Stimulated activated memory B cell treated with anti-CD40 and anti-IgM and Interleukin-4, amounts not matched to agents 10 μg/mL and 1 μg/mL and 100 μg/mL, for 72 hours (primary cell): ENCODE results near the gene FSIP1.

ENCODE experiments used
- ATAC-seq: fragments of 150-1000 bp; cut with Tn5 transposase; 2 replicates; pipeline ENCODE4 v1.10.0; 2021
- H3K27ac Mint-ChIP-seq: one replicate; pipeline ENCODE4 v1.8.0; 2022; ENCODE audit warnings: mild to moderate bottlenecking, mixed read lengths
- H3K27me3 Mint-ChIP-seq: one replicate; pipeline ENCODE4 v1.8.0; 2022; ENCODE audit warnings: mixed read lengths
- H3K36me3 Mint-ChIP-seq: one replicate; pipeline ENCODE4 v1.8.0; 2022; ENCODE audit warnings: mixed read lengths
- H3K4me1 Mint-ChIP-seq: one replicate; pipeline ENCODE4 v1.8.0; 2022; ENCODE audit warnings: mixed read lengths
- H3K4me3 Mint-ChIP-seq: one replicate; pipeline ENCODE4 v1.8.0; 2022; ENCODE audit warnings: mild to moderate bottlenecking, moderate library complexity, mixed read lengths
- H3K9me3 Mint-ChIP-seq: one replicate; pipeline ENCODE4 v1.8.0; 2022; ENCODE audit warnings: mixed read lengths

FSIP1 gene

DNA sequence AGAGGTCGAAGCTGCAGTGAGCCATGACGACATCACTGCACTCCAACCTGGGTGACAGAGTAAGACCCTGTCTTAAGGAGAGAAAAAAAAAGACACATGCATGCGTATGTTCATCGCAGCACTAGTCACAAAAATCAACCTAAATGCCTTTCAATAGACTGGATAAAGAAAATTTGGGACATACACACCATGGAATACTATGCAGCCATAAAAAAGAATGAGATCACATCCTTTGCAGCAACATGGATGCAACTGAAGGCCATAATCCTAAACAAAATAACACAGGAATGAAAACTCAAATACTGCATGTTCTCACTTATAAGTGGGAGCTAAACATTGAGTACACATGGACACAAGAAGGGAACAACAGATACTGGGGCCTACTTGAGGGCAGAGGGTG, 53.1 kb downstream of the FSIP1 start:
- no peak overlapping the region for H3K4me3 Mint-ChIP-seq
- no peak overlapping the region for H3K27ac Mint-ChIP-seq
- H3K36me3 Mint-ChIP-seq = no peaks in the 10 kb centered on the region
- H3K4me1 Mint-ChIP-seq = no peaks in the 10 kb centered on the region
- peaks cover 39% of the 10 kb centered on the region for H3K27me3 Mint-ChIP-seq
- ATAC-seq = no peak
- H3K9me3 Mint-ChIP-seq = no peaks in the 10 kb centered on the region

DNA sequence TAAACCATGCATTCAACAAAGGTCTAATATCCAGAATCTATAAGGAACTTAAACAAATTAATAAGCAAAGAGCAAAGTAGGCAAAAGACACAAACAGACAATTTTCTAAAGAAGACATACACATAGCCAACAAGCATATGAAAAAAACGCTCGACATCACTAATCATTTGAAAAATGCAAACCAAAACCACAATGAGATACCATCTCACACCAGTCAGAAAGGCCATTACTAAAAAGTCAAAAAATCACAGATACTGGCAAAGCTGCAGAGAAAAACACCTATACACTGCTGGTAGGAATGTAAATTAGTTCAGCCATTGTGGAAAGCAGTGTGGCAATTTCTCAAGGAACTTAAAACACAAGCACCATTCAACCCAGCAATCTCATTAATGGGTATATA, 53.8 kb downstream of the FSIP1 start:
- H3K27ac Mint-ChIP-seq = no peak overlapping the region

GRCh38 chr15:39721893-39722292, 60.7 kb downstream of the FSIP1 start:
- H3K27me3 Mint-ChIP-seq = no peaks in the 10 kb centered on the region
- H3K27ac Mint-ChIP-seq = no peak overlapping the region
- H3K4me3 Mint-ChIP-seq = no peak overlapping the region
- no peaks in the 10 kb centered on the region for H3K36me3 Mint-ChIP-seq
- H3K9me3 Mint-ChIP-seq = no peaks in the 10 kb centered on the region
- no peak for ATAC-seq
- H3K4me1 Mint-ChIP-seq = no peaks in the 10 kb centered on the region

More for the DNA sequence above, 53.8 kb downstream of the FSIP1 start:
- Mint-ChIP-seq H3K9me3 (no peaks in the 10 kb centered on the region), H3K4me3 (no peak overlapping the region), H3K27me3 (peaks cover 39% of the 10 kb centered on the region), H3K4me1 (no peaks in the 10 kb centered on the region), H3K36me3 (no peaks in the 10 kb centered on the region)
- ATAC-seq = no peak

GRCh38 chr15:39720621-39721611, 61.7 kb downstream of the FSIP1 start:
- Mint-ChIP-seq H3K9me3 (no peaks in the 10 kb centered on the region), H3K4me1 (no peaks in the 10 kb centered on the region), H3K27ac (no peak overlapping the region), H3K4me3 (no peak overlapping the region), H3K36me3 (no peaks in the 10 kb centered on the region), H3K27me3 (no peaks in the 10 kb centered on the region)
- no peak for ATAC-seq

DNA sequence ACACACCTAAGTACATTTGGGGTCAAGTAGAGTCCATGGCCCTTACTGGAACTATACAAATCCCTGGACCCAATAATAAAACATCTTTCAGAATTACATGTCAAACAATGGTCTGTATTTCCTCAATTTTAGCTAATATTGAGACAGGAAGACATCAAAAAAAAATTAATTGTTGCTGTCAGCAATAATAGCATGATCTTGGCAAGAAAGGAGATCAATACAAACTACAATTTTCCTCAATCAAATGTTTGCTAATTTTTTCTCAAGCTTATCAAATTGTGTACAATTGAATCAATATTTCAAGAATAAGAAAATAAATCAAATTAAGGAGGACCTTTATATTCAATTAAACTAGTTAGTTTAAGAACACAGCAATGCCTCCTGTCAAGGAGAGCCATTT, 62.6 kb downstream of the FSIP1 start:
- no peaks in the 10 kb centered on the region for H3K36me3 Mint-ChIP-seq
- H3K4me1 Mint-ChIP-seq = no peaks in the 10 kb centered on the region
- no peaks in the 10 kb centered on the region for H3K9me3 Mint-ChIP-seq
- no peak for ATAC-seq
- no peak overlapping the region for H3K27ac Mint-ChIP-seq
- no peak overlapping the region for H3K4me3 Mint-ChIP-seq
- no peaks in the 10 kb centered on the region for H3K27me3 Mint-ChIP-seq

- no peaks in the 10 kb centered on the region for H3K27me3 Mint-ChIP-seq
- no peak overlapping the region for H3K27ac Mint-ChIP-seq
- H3K4me3 Mint-ChIP-seq = no peak overlapping the region
- no peaks in the 10 kb centered on the region for H3K4me1 Mint-ChIP-seq
- no peak for ATAC-seq
- H3K36me3 Mint-ChIP-seq = no peaks in the 10 kb centered on the region
- no peaks in the 10 kb centered on the region for H3K9me3 Mint-ChIP-seq
These were observed 63.5 kb downstream of the FSIP1 start for GRCh38 chr15:39719109-39719508.

GRCh38 chr15:39717134-39717533, 65.5 kb downstream of the FSIP1 start:
- ATAC-seq = no peak
- no peak overlapping the region for H3K27ac Mint-ChIP-seq
- no peaks in the 10 kb centered on the region for H3K27me3 Mint-ChIP-seq
- H3K4me1 Mint-ChIP-seq = no peaks in the 10 kb centered on the region
- no peaks in the 10 kb centered on the region for H3K9me3 Mint-ChIP-seq
- no peaks in the 10 kb centered on the region for H3K36me3 Mint-ChIP-seq
- H3K4me3 Mint-ChIP-seq = no peak overlapping the region

DNA sequence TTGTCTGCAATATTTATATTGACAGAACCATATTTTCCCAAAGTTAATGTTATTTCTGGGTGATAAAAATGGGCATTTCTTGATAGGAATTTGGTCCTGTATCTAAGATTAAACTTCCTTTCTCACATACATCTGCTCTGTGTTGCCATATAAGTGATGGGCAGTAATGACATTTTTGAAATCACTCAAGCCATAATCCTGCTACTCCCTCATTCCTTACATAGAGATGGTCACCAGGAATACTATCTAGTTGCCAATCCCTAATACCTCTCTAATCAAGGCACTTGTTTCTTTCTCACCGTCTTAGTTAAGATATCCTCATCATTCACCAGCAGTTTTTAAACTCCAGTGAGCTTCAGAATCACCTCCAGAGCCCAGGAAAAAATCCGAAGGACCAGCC, 68.4 kb downstream of the FSIP1 start:
- no peaks in the 10 kb centered on the region for H3K4me1 Mint-ChIP-seq
- no peaks in the 10 kb centered on the region for H3K27me3 Mint-ChIP-seq
- no peaks in the 10 kb centered on the region for H3K36me3 Mint-ChIP-seq
- no peaks in the 10 kb centered on the region for H3K9me3 Mint-ChIP-seq
- no peak for ATAC-seq
- no peak overlapping the region for H3K4me3 Mint-ChIP-seq
- H3K27ac Mint-ChIP-seq = no peak overlapping the region

GRCh38 chr15:39713846-39714245, 68.8 kb downstream of the FSIP1 start:
- no peaks in the 10 kb centered on the region for H3K36me3 Mint-ChIP-seq
- no peak overlapping the region for H3K4me3 Mint-ChIP-seq
- H3K27ac Mint-ChIP-seq = no peak overlapping the region
- H3K4me1 Mint-ChIP-seq = no peaks in the 10 kb centered on the region
- no peak for ATAC-seq
- no peaks in the 10 kb centered on the region for H3K27me3 Mint-ChIP-seq
- no peaks in the 10 kb centered on the region for H3K9me3 Mint-ChIP-seq

DNA sequence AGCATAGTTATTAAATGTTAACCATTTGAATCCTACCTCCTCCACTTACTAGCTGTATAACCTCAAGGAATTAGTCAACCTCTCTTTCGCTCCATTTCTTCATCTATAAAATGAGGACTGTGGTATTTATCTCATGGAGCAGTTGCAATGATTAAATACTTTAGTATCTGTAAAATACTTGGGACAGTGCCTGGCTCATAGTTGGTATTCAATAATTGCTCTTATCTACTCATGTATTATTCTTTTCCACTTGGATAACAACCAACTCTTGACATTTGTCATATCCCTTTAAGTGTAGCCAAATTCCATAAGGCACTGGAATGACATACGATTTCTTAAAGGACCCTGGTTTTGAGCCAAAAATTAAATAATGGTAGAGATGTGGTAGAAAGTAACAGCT, 72.0 kb downstream of the FSIP1 start:
- no peaks in the 10 kb centered on the region for H3K27me3 Mint-ChIP-seq
- H3K9me3 Mint-ChIP-seq = no peaks in the 10 kb centered on the region
- H3K4me1 Mint-ChIP-seq = no peaks in the 10 kb centered on the region
- no peak overlapping the region for H3K27ac Mint-ChIP-seq
- no peak overlapping the region for H3K4me3 Mint-ChIP-seq
- ATAC-seq = no peak
- H3K36me3 Mint-ChIP-seq = no peaks in the 10 kb centered on the region

DNA sequence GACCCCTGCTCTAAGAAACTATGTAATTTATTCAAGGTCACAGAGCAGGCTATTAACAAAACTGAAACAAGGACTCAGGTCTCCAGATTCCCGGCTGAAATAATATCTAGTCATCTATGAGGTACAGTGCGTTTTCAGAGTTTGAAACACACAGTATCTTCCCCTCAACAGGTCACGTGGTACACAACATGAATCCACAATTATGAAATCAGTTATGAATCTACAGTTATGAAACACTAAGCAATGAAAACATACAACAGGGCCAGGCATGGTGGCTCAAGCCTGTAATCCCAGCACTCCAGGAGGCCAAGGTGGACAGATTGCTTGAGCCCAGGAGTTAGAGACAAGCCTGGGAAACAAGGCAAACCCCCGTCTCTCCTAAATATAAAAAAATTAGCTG, 72.7 kb downstream of the FSIP1 start:
- Mint-ChIP-seq H3K9me3 (no peaks in the 10 kb centered on the region), H3K36me3 (no peaks in the 10 kb centered on the region), H3K4me3 (no peak overlapping the region), H3K27ac (no peak overlapping the region), H3K4me1 (no peaks in the 10 kb centered on the region), H3K27me3 (no peaks in the 10 kb centered on the region)
- ATAC-seq = no peak

DNA sequence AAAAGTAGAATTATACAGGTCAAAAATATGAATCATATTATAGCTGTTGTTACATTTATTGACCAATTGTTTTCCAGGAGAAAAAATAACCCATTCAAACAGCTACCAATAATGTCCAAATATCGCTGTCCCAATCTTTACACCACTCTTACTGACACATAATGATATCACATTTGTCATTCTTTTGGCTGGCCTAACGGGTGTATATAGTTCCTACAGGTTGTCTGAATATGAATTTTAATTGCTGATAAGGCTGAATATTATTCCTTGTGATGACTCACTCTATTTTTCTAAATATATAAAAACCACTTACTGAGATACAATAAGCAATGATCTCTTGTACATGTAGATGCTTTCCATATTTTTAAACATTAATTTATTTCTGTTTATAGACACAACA, 76.4 kb downstream of the FSIP1 start:
- no peak for ATAC-seq
- Mint-ChIP-seq H3K27ac (no peak overlapping the region), H3K27me3 (no peaks in the 10 kb centered on the region), H3K9me3 (no peaks in the 10 kb centered on the region), H3K4me3 (no peak overlapping the region), H3K36me3 (no peaks in the 10 kb centered on the region), H3K4me1 (no peaks in the 10 kb centered on the region)

GRCh38 chr15:39704689-39705088, 78.0 kb downstream of the FSIP1 start:
- Mint-ChIP-seq H3K4me3 (no peak overlapping the region), H3K4me1 (no peaks in the 10 kb centered on the region), H3K27ac (no peak overlapping the region), H3K36me3 (no peaks in the 10 kb centered on the region), H3K9me3 (no peaks in the 10 kb centered on the region), H3K27me3 (no peaks in the 10 kb centered on the region)
- no peak for ATAC-seq

GRCh38 chr15:39704235-39704634, 78.4 kb downstream of the FSIP1 start:
- no peak for ATAC-seq
- Mint-ChIP-seq H3K4me3 (no peak overlapping the region), H3K27ac (no peak overlapping the region), H3K4me1 (no peaks in the 10 kb centered on the region), H3K9me3 (no peaks in the 10 kb centered on the region), H3K27me3 (no peaks in the 10 kb centered on the region), H3K36me3 (no peaks in the 10 kb centered on the region)

DNA sequence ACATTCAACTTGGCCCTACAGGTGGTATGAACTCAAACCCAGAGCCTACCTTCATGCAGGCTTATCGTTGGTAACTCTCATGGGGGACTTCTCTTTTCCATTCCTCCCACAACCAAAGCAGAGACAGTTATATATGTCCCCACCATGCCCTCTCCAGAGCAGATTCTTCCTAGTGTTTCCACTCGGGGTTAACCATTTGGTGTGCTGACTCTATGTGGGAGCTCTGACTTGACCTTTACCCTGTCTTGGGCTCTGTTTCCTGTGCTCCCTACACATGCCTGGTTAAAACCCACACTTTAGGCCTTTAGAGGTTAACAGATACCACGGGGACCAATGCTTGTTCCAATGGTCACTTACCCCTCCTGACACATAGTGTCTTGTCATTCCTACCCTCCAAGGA, 80.7 kb downstream of the FSIP1 start:
- Mint-ChIP-seq H3K4me1 (no peaks in the 10 kb centered on the region), H3K27me3 (no peaks in the 10 kb centered on the region), H3K27ac (no peak overlapping the region), H3K36me3 (no peaks in the 10 kb centered on the region), H3K4me3 (no peak overlapping the region), H3K9me3 (no peaks in the 10 kb centered on the region)
- ATAC-seq = no peak

GRCh38 chr15:39700375-39700700, 82.3 kb downstream of the FSIP1 start:
- Mint-ChIP-seq H3K36me3 (no peaks in the 10 kb centered on the region), H3K4me1 (no peaks in the 10 kb centered on the region), H3K27ac (no peak overlapping the region), H3K4me3 (no peak overlapping the region), H3K27me3 (peaks cover 2% of the 10 kb centered on the region), H3K9me3 (no peaks in the 10 kb centered on the region)
- no peak for ATAC-seq
